ENCODE results near the gene TWNK.

TWNK gene

DNA sequence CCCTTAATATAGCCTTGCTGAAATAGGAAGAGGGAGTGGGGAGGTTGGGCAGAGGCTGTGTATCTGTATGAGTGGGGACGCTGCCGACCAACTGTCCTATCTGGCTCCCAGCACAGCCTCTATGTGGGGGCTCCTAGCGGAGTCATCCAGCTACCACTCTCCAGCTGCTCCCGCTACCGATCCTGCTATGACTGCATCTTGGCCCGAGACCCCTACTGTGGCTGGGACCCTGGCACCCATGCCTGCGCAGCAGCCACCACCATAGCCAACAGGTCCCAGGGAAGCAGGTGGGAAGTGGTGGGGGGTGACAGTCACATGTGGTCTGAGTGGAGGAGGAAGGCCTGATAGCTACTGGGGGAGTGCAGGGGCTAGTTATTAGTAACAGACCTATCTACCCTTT lies 6.6 kb upstream of the TWNK start:
- no peaks in the 10 kb centered on the region for H3K9me3 ChIP-seq (ENCODE audit: control insufficient read depth, insufficient read depth, low read length)
- H3K4me3 ChIP-seq (ENCODE audit: low read length): no peak overlapping the region
- H3K27me3 ChIP-seq (ENCODE audit: control insufficient read depth, low read length): no peaks in the 10 kb centered on the region
- H3K36me3 ChIP-seq (ENCODE audit: control insufficient read depth, low read length): peaks cover 6% of the 10 kb centered on the region; the same call in 1 of the 2 replicates
- H3K4me2 ChIP-seq (ENCODE audit: low read length): no peak overlapping the region
- H3K9me2 ChIP-seq (replicated peaks; ENCODE audit: control insufficient read depth, low read length): no peaks in the 10 kb centered on the region
- no peak overlapping the region for H3K27ac ChIP-seq (ENCODE audit: low read depth, low read length)
- no peaks in the 10 kb centered on the region for H3K4me1 ChIP-seq (ENCODE audit: control insufficient read depth, low read length)
- H3K79me2 ChIP-seq (ENCODE audit: control insufficient read depth, low read length): peaks cover 3% of the 10 kb centered on the region; the same call in 1 of the 2 replicates
- no peak for TF ChIP-seq EZH2phosphoT487 (IDR thresholded peaks at IDR 0.05; ENCODE audit: borderline replicate concordance, low read length)
- TF ChIP-seq, protein P1, sequence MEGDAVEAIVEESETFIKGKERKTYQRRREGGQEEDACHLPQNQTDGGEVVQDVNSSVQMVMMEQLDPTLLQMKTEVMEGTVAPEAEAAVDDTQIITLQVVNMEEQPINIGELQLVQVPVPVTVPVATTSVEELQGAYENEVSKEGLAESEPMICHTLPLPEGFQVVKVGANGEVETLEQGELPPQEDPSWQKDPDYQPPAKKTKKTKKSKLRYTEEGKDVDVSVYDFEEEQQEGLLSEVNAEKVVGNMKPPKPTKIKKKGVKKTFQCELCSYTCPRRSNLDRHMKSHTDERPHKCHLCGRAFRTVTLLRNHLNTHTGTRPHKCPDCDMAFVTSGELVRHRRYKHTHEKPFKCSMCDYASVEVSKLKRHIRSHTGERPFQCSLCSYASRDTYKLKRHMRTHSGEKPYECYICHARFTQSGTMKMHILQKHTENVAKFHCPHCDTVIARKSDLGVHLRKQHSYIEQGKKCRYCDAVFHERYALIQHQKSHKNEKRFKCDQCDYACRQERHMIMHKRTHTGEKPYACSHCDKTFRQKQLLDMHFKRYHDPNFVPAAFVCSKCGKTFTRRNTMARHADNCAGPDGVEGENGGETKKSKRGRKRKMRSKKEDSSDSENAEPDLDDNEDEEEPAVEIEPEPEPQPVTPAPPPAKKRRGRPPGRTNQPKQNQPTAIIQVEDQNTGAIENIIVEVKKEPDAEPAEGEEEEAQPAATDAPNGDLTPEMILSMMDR (IDR thresholded peaks at IDR 0.05; ENCODE audit: low read depth, low read length, poor library complexity, severe bottlenecking): no peak
- no peaks in the 10 kb centered on the region for H4K20me1 ChIP-seq (ENCODE audit: control insufficient read depth, insufficient read depth, low read depth, low read length)
- no peaks in the 10 kb centered on the region for H3F3A ChIP-seq (ENCODE audit: control insufficient read depth, insufficient read depth)

DNA sequence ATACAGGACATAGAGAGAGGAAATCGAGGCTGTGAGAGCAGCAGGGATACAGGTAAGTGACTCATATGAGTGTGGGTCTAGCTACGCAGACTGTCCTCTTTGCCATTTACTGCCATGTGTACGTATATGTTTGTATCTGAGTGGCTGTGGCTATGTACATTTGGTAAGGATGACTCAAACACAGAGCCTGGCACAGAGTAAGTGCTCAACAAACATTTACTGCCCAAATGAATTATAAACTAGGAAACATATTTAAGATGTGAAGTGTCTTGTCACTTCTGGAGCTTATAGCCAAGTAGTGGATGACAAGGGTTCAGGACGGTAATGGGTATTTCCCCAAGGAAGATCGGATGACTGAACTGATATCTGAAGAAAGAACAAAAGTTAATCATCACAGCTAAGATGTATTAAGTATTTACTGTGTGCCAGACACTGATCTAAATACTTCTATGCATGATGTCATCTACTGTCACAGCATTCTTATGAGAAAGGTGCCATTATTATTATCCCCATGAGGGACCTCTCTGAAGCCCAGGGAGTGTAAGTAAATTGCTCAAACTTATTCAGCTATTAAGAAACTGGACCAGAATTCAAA lies 6.1 kb upstream of the TWNK start:
- H3K27ac ChIP-seq (ENCODE audit: low read depth, low read length): no peak overlapping the region
- H3K4me3 ChIP-seq (ENCODE audit: low read length): no peak overlapping the region
- H3K79me2 ChIP-seq (ENCODE audit: control insufficient read depth, low read length): peaks cover 9% of the 10 kb centered on the region
- no peaks in the 10 kb centered on the region for H3K27me3 ChIP-seq (ENCODE audit: control insufficient read depth, low read length)
- no peaks in the 10 kb centered on the region for H3F3A ChIP-seq (ENCODE audit: control insufficient read depth, insufficient read depth)
- H3K9me2 ChIP-seq (replicated peaks; ENCODE audit: control insufficient read depth, low read length): no peaks in the 10 kb centered on the region
- no peak for TF ChIP-seq EZH2phosphoT487 (IDR thresholded peaks at IDR 0.05; ENCODE audit: borderline replicate concordance, low read length)
- TF ChIP-seq, protein P1 (IDR thresholded peaks at IDR 0.05; ENCODE audit: low read depth, low read length, poor library complexity, severe bottlenecking): no peak
- H3K4me2 ChIP-seq (ENCODE audit: low read length): no peak overlapping the region
- peaks cover under 1% of the 10 kb centered on the region; the same call in 1 of the 2 replicates for H4K20me1 ChIP-seq (ENCODE audit: control insufficient read depth, insufficient read depth, low read depth, low read length)
- peaks cover 5% of the 10 kb centered on the region for H3K4me1 ChIP-seq (ENCODE audit: control insufficient read depth, low read length)
- peaks cover 10% of the 10 kb centered on the region for H3K36me3 ChIP-seq (ENCODE audit: control insufficient read depth, low read length)
- no peaks in the 10 kb centered on the region for H3K9me3 ChIP-seq (ENCODE audit: control insufficient read depth, insufficient read depth, low read length)

DNA sequence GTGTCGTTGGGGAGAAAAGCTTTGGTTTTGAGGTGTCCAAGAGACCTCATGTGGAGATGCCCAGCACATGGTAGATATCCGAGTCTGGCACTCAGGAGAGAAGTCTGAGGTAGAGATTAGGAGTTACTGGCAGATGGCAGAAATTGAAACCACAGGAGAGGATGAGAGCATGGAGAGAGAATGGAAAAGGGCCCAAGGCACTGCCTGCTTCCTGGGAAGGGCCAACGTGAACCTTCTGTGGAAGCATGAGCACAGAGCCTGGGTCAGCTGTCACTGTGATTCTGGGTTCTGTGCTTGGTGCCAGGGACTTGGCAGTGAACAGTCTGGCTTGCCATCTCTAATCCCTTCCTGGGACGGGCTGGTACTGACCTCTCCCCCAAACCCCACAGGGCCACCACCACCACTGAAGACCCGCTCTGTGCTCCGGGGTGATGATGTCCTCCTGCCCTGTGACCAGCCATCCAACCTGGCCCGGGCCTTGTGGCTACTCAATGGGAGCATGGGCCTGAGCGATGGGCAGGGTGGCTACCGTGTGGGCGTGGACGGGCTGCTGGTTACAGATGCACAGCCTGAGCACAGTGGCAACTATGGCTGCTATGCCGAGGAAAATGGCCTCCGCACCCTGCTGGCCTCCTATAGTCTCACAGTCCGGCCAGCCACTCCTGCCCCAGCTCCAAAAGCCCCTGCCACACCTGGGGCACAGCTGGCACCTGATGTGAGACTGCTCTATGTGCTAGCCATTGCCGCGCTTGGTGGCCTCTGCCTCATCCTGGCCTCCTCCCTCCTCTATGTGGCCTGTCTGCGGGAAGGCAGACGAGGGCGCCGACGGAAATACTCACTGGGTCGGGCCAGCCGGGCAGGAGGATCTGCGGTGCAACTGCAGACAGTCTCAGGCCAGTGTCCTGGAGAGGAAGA lies 4.2 kb upstream of the TWNK start:
- Histone ChIP-seq H4K20me1 (ENCODE audit: control insufficient read depth, insufficient read depth, low read depth, low read length) (peaks cover 3% of the 10 kb centered on the region; the same call in 1 of the 2 replicates), H3F3A (ENCODE audit: control insufficient read depth, insufficient read depth) (no peaks in the 10 kb centered on the region), H3K4me1 (ENCODE audit: control insufficient read depth, low read length) (peaks cover 11% of the 10 kb centered on the region), H3K9me2 (replicated peaks; ENCODE audit: control insufficient read depth, low read length) (no peaks in the 10 kb centered on the region), H3K36me3 (ENCODE audit: control insufficient read depth, low read length) (peaks cover 12% of the 10 kb centered on the region), H3K9me3 (ENCODE audit: control insufficient read depth, insufficient read depth, low read length) (no peaks in the 10 kb centered on the region), H3K27me3 (ENCODE audit: control insufficient read depth, low read length) (no peaks in the 10 kb centered on the region), H3K4me2 (ENCODE audit: low read length) (no peak overlapping the region), H3K4me3 (ENCODE audit: low read length) (no peak overlapping the region), H3K27ac (ENCODE audit: low read depth, low read length) (no peak overlapping the region), H3K79me2 (ENCODE audit: control insufficient read depth, low read length) (peaks cover 28% of the 10 kb centered on the region)
- TF ChIP-seq, protein P1 (IDR thresholded peaks at IDR 0.05; ENCODE audit: low read depth, low read length, poor library complexity, severe bottlenecking): no peak
- TF ChIP-seq EZH2phosphoT487 (IDR thresholded peaks at IDR 0.05; ENCODE audit: borderline replicate concordance, low read length): no peak

Measured in DOHH2 (cell line).